ENCODE measurements around the gene PTRHD1. TPM values are rescaled to one million over a fixed set of nuclear protein-coding genes. Genes with fewer than 3 reads are reported as not detected.

PTRHD1 gene, protein sequence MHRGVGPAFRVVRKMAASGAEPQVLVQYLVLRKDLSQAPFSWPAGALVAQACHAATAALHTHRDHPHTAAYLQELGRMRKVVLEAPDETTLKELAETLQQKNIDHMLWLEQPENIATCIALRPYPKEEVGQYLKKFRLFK
- total RNA-seq (2014; rRNA removed; shearing (Covaris generic)) (13.3 and 27.5 TPM in 2 replicates), polyA plus RNA-seq (2016; fragmentation: Nextera tagmentation; extraction: Ambion mirVana) (44.8 and 46.2 TPM in 2 replicates)

DNA sequence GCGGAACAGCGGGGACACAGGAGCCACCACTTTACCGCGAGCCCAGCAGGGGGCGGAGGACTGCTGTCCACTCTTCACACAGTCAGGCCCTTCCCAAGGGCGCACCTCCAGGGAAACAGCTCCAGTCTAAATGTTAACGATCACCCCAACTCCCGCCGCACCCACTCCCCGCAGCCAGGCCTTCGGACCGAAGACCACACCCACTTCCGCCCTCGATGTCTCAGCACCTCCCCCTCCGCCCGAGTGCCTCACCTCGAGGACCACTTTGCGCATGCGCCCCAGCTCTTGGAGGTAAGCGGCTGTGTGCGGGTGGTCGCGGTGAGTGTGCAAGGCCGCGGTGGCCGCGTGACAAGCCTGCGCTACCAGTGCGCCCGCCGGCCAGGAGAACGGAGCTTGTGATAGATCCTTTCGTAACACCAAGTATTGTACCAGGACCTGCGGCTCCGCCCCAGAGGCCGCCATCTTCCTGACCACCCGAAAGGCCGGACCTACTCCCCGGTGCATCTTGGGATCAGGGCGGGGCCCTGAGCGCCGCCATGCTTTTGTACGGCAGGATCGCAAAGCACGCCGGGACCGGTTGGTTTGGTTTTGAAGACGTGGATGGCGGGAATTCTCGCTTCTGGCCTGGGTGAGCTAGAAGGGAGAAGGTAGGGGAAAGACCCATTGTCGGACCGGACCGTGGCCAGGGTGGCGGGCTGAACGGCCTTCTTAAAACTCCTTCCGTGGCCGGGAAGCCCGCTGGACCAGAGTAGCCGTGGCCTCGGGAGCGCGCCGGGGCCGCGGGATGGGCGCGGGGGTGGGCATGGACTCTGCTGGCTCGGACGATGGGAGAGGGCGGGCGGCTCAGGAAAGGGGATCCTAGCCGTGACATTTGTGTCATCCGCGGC lies at the start of gene PTRHD1, which contains the start of gene CENPO:
Gene PTRHD1 (minus strand): TSS at position 518 of the 887 bp plus-strand sequence. CDS start 14 bp downstream, at position 504.
Gene CENPO (plus strand): TSS at position 552 of the 887 bp plus-strand sequence. CDS start 495 bp downstream, outside the sequence.
- Histone ChIP-seq H3K9me2 (ENCODE audit: insufficient read depth) (no peaks in the 10 kb centered on the region), H3K4me1 (ENCODE audit: insufficient read depth) (peaks cover 10% of the 10 kb centered on the region), H3K27me3 (replicated peaks; ENCODE audit: insufficient read depth) (no peaks in the 10 kb centered on the region), H3F3A (ENCODE audit: insufficient read depth) (peaks cover 9% of the 10 kb centered on the region), H3K9ac (peak within 1 kb of the TSS; percentile 94), H3K79me2 (ENCODE audit: insufficient read depth) (peaks cover 46% of the 10 kb centered on the region), H3K27ac (peak within 1 kb of the TSS; percentile 88), H3K36me3 (ENCODE audit: low read depth) (no peaks in the 10 kb centered on the region), H4K20me1 (ENCODE audit: insufficient read depth) (no peaks in the 10 kb centered on the region), H2AFZ (peak within 1 kb of the TSS; percentile 84), H3K9me3 (ENCODE audit: low read depth) (no peaks in the 10 kb centered on the region), H3K4me2 (ENCODE audit: unreplicated experiment) (peak within 1 kb of the TSS; percentile 93), H3K4me3 (peak within 1 kb of the TSS; percentile 83)
- peak; percentile 99 for DNase-seq
- TF ChIP-seq EZH2phosphoT487 (IDR thresholded peaks at IDR 0.05; ENCODE audit: insufficient read depth, low read depth) (no peak), EZH2 (IDR thresholded peaks at IDR 0.05; ENCODE audit: insufficient read depth, poor library complexity, severe bottlenecking) (no peak)
- 0 to 1% methylated on average over 64 to 74 of the region's 74 CpGs for WGBS, 2 experiments (ENCODE audit: low coverage in 1 of 2, low lambda C conversion rate in 2 of 2, missing lambda C conversion rate in 2 of 2)
- in situ Hi-C loops (cut with MboI): no loop called here

DNA sequence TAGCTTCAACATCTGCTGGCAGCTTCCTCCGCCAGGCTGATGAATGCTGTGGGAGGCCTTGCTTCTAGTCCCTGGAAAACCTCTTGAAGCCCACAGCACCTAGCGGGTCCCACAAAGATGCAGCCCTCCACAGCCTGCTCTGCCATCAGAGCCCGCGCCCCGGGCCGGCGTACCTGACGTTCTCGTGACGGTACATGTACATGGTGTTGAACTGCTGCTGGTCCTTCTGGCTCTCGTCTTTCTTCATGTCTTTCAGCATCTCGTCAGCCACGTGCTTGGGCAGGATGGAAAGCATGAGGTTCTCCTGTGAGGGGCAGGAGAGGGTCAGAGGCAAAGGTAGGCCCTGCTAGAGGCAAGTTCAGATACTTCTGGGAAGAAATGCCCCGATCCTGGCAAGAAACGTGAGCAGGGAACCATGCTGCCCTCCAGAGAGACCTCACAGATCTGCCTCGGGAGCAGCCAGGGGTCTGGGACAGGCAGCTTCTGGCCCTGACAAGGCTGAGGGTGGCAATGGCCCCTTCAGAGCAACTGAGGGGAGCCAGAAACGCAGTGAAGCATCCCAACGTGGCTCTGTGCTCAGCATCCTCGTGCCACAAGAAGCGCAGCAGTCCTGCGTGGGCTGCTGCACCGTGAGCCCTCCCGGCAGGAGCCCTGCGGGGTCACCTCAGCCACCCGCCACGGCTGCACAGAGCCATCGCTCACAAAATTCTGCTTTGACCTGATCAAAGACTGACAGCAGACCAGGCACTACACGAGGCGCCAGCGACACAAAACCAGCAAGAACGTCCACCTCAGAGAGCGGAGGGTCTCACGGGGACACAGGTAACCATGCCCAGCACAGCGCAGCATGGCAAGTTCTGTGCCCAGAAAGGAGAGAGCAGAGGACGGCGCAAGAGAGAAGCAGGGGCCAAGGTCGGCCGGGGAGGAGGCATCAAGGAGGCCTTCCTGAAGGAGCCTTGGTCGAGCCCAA lies 49.2 kb upstream of the PTRHD1 start:
- Histone ChIP-seq H4K20me1 (ENCODE audit: insufficient read depth) (no peaks in the 10 kb centered on the region), H3K27me3 (replicated peaks; ENCODE audit: insufficient read depth) (no peaks in the 10 kb centered on the region), H3K36me3 (ENCODE audit: low read depth) (no peaks in the 10 kb centered on the region), H3K4me1 (ENCODE audit: insufficient read depth) (no peaks in the 10 kb centered on the region), H3K9me3 (ENCODE audit: low read depth) (no peaks in the 10 kb centered on the region), H3K9me2 (ENCODE audit: insufficient read depth) (no peaks in the 10 kb centered on the region), H3K4me2 (ENCODE audit: unreplicated experiment) (no peak overlapping the region), H3K4me3 (no peak overlapping the region), H3K79me2 (ENCODE audit: insufficient read depth) (no peaks in the 10 kb centered on the region), H2AFZ (no peak overlapping the region), H3K9ac (no peak overlapping the region), H3F3A (ENCODE audit: insufficient read depth) (no peaks in the 10 kb centered on the region), H3K27ac (no peak overlapping the region)
- in situ Hi-C loops (cut with MboI): loop anchor here (25.0 kb wide), 1 partner anchor 295 kb away; no protein-coding TSS in a partner anchor
- WGBS, 2 experiments (ENCODE audit: low coverage in 1 of 2, low lambda C conversion rate in 2 of 2, missing lambda C conversion rate in 2 of 2): 97% methylated on average over 39 of the region's 39 CpGs
- no peak for DNase-seq
- no peak for TF ChIP-seq EZH2phosphoT487 (IDR thresholded peaks at IDR 0.05; ENCODE audit: insufficient read depth, low read depth)
- no peak for TF ChIP-seq EZH2 (IDR thresholded peaks at IDR 0.05; ENCODE audit: insufficient read depth, poor library complexity, severe bottlenecking)

DNA sequence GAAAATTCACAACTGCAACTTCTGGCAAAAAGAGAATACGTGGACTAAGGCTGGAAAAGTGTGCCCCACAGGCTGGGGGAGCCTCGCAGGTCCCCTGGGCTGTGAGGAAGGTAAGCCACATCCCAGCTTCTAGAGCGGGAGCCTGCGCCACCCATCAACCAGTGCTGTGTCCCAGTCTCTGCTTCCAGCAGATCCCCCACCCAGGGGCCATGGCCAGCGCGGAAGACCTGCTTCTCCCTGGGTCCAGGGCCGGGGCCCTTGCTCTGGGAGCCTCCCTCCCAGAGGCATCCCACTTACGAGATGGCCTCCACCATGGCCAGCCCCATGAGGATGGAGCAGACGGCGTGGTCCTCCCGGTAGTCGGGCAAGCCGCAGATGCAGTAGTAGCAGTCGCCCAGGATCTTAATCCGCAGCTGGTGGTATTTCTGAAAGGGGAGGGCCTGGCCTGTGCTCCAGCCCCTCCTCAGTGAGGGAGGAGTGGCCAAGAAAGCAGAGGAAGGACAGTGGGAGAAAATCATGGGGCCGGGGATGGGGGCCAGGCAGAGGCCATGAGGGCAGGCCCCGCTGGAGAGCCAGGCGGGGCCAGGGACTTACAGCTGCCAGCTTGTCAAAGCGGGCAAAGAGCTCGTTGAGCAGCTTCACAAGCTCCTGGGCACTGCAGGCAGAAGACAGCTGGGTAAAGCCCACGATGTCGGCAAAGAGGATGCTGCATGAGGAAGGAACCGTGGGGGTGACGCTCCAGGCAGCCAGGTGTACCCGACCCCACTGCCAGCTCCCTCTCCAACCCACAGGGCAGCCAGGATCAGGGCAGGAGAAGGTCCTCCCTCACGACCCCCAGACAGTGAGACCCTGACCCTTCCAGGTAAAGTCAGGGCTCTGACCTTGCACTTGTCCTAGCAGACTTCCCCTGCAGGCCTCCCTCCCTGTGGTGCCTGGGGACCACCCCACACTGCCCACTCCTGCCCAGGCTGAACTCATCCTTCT lies 48.1 kb upstream of the PTRHD1 start:
- H3K4me2 ChIP-seq (ENCODE audit: unreplicated experiment): no peak overlapping the region
- H3K4me1 ChIP-seq (ENCODE audit: insufficient read depth): no peaks in the 10 kb centered on the region
- no peaks in the 10 kb centered on the region for H4K20me1 ChIP-seq (ENCODE audit: insufficient read depth)
- no peaks in the 10 kb centered on the region; the same call in 1 of the 2 replicates for H3K36me3 ChIP-seq (ENCODE audit: low read depth)
- in situ Hi-C loops (cut with MboI): loop anchor here (25.0 kb wide), 1 partner anchor 296 kb away; no protein-coding TSS in a partner anchor
- no peak overlapping the region for H2AFZ ChIP-seq
- DNase-seq: no peak
- no peak overlapping the region for H3K4me3 ChIP-seq
- H3K79me2 ChIP-seq (ENCODE audit: insufficient read depth): no peaks in the 10 kb centered on the region
- no peak for TF ChIP-seq EZH2phosphoT487 (IDR thresholded peaks at IDR 0.05; ENCODE audit: insufficient read depth, low read depth)
- no peak for TF ChIP-seq EZH2 (IDR thresholded peaks at IDR 0.05; ENCODE audit: insufficient read depth, poor library complexity, severe bottlenecking)
- H3K27me3 ChIP-seq (replicated peaks; ENCODE audit: insufficient read depth): no peaks in the 10 kb centered on the region
- 91 to 94% methylated on average over 25 to 26 of the region's 26 CpGs for WGBS, 2 experiments (ENCODE audit: low coverage in 1 of 2, low lambda C conversion rate in 2 of 2, missing lambda C conversion rate in 2 of 2)
- no peaks in the 10 kb centered on the region for H3K9me2 ChIP-seq (ENCODE audit: insufficient read depth)
- no peak overlapping the region for H3K27ac ChIP-seq
- no peaks in the 10 kb centered on the region for H3F3A ChIP-seq (ENCODE audit: insufficient read depth)
- no peak overlapping the region for H3K9ac ChIP-seq
- H3K9me3 ChIP-seq (ENCODE audit: low read depth): no peaks in the 10 kb centered on the region
